HG03045 (cell line): Measurements from ENCODE around the gene GNAT3.

Experiments used
- ATAC-seq: cut with Tn5 transposase; IDR thresholded peaks from one replicate; pipeline ENCODE4 v1.9.1; 2021; ENCODE audit warnings: mild to moderate bottlenecking, moderate library complexity; ENCODE audit not compliant: unreplicated experiment

The GNAT3 gene

GRCh38 chr7:80428161-80429054 lies 83.5 kb downstream of the GNAT3 start:
- ATAC-seq: no peak

GRCh38 chr7:80427218-80427617 lies 84.6 kb downstream of the GNAT3 start:
- ATAC-seq: no peak

GRCh38 chr7:80420876-80421275 lies 91.0 kb downstream of the GNAT3 start:
- no peak for ATAC-seq

GRCh38 chr7:80417211-80417793 lies 94.6 kb downstream of the GNAT3 start:
- no peak for ATAC-seq

- ATAC-seq: no peak
These were observed 96.3 kb downstream of the GNAT3 start for GRCh38 chr7:80415522-80415921.

- ATAC-seq: no peak
These were observed 96.8 kb downstream of the GNAT3 start for GRCh38 chr7:80415114-80415513.

GRCh38 chr7:80414331-80414730 lies 97.5 kb downstream of the GNAT3 start:
- ATAC-seq: no peak

GRCh38 chr7:80413383-80413945 lies 98.4 kb downstream of the GNAT3 start:
- ATAC-seq: no peak

GRCh38 chr7:80412842-80413241 lies 99.0 kb downstream of the GNAT3 start:
- no peak for ATAC-seq

GRCh38 chr7:80411621-80412020 lies 100.2 kb downstream of the GNAT3 start:
- no peak for ATAC-seq

- ATAC-seq: no peak
These were observed 101.8 kb downstream of the GNAT3 start for GRCh38 chr7:80410081-80410480.
